Pancreas (tissue), 10 donors: ENCODE measurements around the gene RALGPS2. TPM values are rescaled to one million over a fixed set of nuclear protein-coding genes. Genes with fewer than 3 reads are reported as not detected.

Experiments used
- ATAC-seq, 4 donors: fragments of 200-7000 bp; cut with Tn5 transposase; one replicate each; pipeline versions ENCODE4 v1.8.0 to v1.9.1; 2020; ENCODE audit warnings: mild to moderate bottlenecking in 4 of 4, moderate library complexity in 4 of 4
- DNase-seq, 6 donors: peaks; one replicate each; pipeline ENCODE4 v3.0.0-alpha.2; 2020
- FAIRE-seq: peaks from 2 replicates; lab custom pipeline; 2012; peaks lifted over from hg19 to GRCh38; lab: Jason Lieb, UNC
- H3K27ac ChIP-seq, 4 donors: fragments of 200-600 bp; sonication (generic); 1 replicate in 3 of 4; 2 replicates in 1 of 4; pipeline versions ENCODE4 v1.5.0 to v1.8.0; 2020
- H3K27me3 ChIP-seq, 4 donors: fragments of 200-600 bp; one replicate each; pipeline ENCODE4 v1.8.0; 2021
- H3K36me3 ChIP-seq, 3 donors: fragments of 200-600 bp; sonication (generic) in 1 of 3; one replicate each; pipeline versions ENCODE4 v1.5.0 to v1.8.0; 2020 to 2021
- H3K4me1 ChIP-seq, 3 donors: fragments of 200-600 bp; one replicate each; pipeline ENCODE4 v1.8.0; 2021
- H3K4me3 ChIP-seq, 4 donors: fragments of 200-600 bp; sonication (generic) in 2 of 4; one replicate each; pipeline versions ENCODE4 v1.5.0 to v1.8.0; 2020 to 2021
- H3K9me3 ChIP-seq, 4 donors: fragments of 200-600 bp; one replicate each; pipeline ENCODE4 v1.8.0; 2021
- CTCF ChIP-seq, 4 donors: fragments of 200-600 bp; sonication (generic) in 3 of 4; IDR thresholded peaks; one replicate each; pipeline versions ENCODE4 v1.5.0 to v1.8.0; 2021; ENCODE audit warnings: antibody characterized with exemption in 4 of 4
- WGBS, 2 donors: extraction: QIAGEN DNeasy Blood & Tissue Kit; methylation state at CpG; one replicate each; pipeline ENCODE4 v1.1.7; 2013; 5-methylcytosine and 5-hydroxymethylcytosine counted together
- intact Hi-C, 3 donors: fragments of 100-400 bp; cut with DNase I; formaldehyde crosslinking; loops; one replicate each; pipeline versions ENCODE4 v1.11.1 to v1.14.2; 2022
- polyA plus RNA-seq, 2 donors: library from polyadenylated mRNA; stranded (reverse); fragments of 200-250 nt; gene quantifications; one replicate each; pipeline ENCODE4 v1.2.3, GENCODE V29; 2013
- total RNA-seq, 6 donors: library from RNA; stranded (reverse); fragmentation: NEBNext Ultra II Directional in 4 of 6; extraction: Animal tissue kit (Norgen Biotek cat#: 25700) in 4 of 6; gene quantifications; one replicate each; pipeline versions ENCODE4 v1.2.1 to v1.2.4, GENCODE V29; 2021 to 2023
- donor health status: healthy with polysubstance abuse.
- donor health status: DM: no; HTN: no; CAD: no; lungs with moderate emphysema.
- donor health status: DM: no; HTN: no; CAD: no.
- donor health status: control.
- donor health status: control.
- donor health status: Bipolar disorder and iron deficiency.
- donor health status: DM: yes; HTN: yes; CAD: no.
- donor health status: DM: no; HTN: no; CAD: no.
- donor health status: DM: no; HTN: no; CAD: no.
- donor health status: DM: yes; HTN: yes; CAD: no.

The RALGPS2 gene
- total and polyA plus RNA-seq, 8 donors: 1.9 to 11.6 (median 7.6) TPM

DNA sequence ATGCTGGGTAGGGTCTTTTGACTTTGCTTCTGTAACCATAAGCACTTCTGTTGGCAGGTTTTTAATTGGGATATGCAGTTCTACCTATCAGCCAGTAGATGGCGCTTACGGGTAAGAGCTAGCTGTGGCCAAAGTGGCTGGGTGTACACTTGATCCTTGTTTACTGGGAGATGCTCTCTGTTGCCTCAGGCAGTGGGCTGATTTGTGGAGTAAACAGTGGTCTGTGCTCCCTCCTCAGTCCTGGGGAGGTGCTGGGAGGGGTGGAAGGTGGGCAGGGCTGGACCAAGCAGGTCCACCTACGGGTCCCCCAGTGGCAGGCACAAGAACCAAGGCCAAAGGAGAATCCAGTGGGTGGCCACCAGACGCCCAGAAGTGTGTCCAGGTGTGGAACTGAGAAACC lies 43.4 kb downstream of the RALGPS2 start:
- Histone ChIP-seq H3K4me1 (no peaks in the 10 kb centered on the region), H3K27ac (no peak overlapping the region), H3K4me3 (no peak overlapping the region), H3K36me3 (no peaks in the 10 kb centered on the region), H3K27me3 (no peaks in the 10 kb centered on the region), H3K9me3 (no peaks in the 10 kb centered on the region)
- no peak for FAIRE-seq
- 59 to 62% methylated on average over 4 of the region's 4 CpGs for WGBS, 2 donors
- DNase-seq: peak in 1 of 6 donors; percentile 35
- intact Hi-C loops: loop anchor here in 2 of 3 donors (10.0 kb wide), 1 partner anchor 236 kb away; no protein-coding TSS in a partner anchor
- TF ChIP-seq CTCF (IDR thresholded peaks at IDR 0.05): peak in 2 of 4 donors; percentile 20 to 41
- peak in 2 of 4 donors; percentile 29 to 55 for ATAC-seq

GRCh38 chr1:178772952-178773351 lies 47.9 kb downstream of the RALGPS2 start:
- Histone ChIP-seq H3K4me1 (no peaks in the 10 kb centered on the region), H3K4me3 (no peak overlapping the region), H3K27ac (no peak overlapping the region), H3K36me3 (no peaks in the 10 kb centered on the region), H3K9me3 (no peaks in the 10 kb centered on the region), H3K27me3 (no peaks in the 10 kb centered on the region)
- no peak for ATAC-seq
- intact Hi-C loops: no loop called here
- no peak for TF ChIP-seq CTCF (IDR thresholded peaks at IDR 0.05)
- no peak for DNase-seq
- FAIRE-seq: no peak
- WGBS, 2 donors: 82 to 90% methylated on average over 5 of the region's 5 CpGs

DNA sequence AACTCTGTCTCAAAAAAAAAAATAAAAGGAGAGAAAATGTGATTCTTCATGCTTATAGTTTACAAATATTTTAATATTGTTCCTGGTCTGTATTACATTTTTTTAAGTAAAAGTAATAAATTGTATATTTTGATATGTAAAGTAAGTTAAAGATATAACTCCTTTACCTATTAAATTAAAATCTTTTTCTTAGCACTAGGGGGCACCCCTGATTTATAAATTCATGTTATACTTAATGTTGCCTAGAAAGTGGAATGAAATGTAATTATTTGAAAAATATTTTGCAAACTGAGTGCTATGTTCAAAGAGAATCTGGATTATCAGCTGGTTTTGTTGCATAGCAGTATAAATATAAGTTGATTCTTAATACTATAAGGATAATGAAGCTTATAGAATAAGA lies 49.2 kb downstream of the RALGPS2 start:
- DNase-seq (no peak), ATAC-seq (peak in 3 of 4 donors; percentile 34 to 53 (median 42)), FAIRE-seq (peak; percentile 96)
- no peaks in the 10 kb centered on the region for H3K4me1 ChIP-seq
- H3K36me3 ChIP-seq: no peaks in the 10 kb centered on the region
- H3K9me3 ChIP-seq: no peaks in the 10 kb centered on the region
- no peak overlapping the region for H3K4me3 ChIP-seq
- peak in 3 of 4 donors; percentile 16 to 25 (median 22) for TF ChIP-seq CTCF (IDR thresholded peaks at IDR 0.05)
- no peak overlapping the region for H3K27ac ChIP-seq
- H3K27me3 ChIP-seq: no peaks in the 10 kb centered on the region
- intact Hi-C loops: no loop called here

DNA sequence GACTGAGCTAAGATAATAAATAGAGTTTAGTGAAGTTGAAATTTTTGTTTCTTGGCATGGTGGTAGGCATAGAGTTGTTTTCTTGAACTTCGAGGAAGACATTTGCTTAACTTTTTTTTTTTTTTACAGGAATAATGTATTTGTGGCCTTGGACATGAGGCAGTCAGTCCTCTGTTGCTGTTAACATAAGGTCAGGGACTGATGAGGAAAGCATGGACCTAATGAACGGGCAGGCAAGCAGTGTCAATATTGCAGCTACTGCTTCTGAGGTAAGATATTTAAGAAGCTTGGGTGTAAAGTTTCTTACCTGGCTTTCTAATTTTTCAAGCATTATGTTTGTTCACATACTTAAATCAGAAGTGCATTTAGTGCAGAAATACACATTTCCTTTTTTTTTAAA lies 51.5 kb downstream of the RALGPS2 start:
- no peak for TF ChIP-seq CTCF (IDR thresholded peaks at IDR 0.05)
- intact Hi-C loops: no loop called here
- ATAC-seq (no peak), FAIRE-seq (no peak), DNase-seq (no peak)
- Histone ChIP-seq H3K4me1 (peaks cover 0 to 7% (median 0%) of the 10 kb centered on the region in 3 donors), H3K27ac (no peak overlapping the region), H3K36me3 (no peaks in the 10 kb centered on the region), H3K27me3 (no peaks in the 10 kb centered on the region), H3K9me3 (no peaks in the 10 kb centered on the region), H3K4me3 (no peak overlapping the region)
- WGBS, 2 donors: 56 to 58% methylated on average over 2 of the region's 2 CpGs

DNA sequence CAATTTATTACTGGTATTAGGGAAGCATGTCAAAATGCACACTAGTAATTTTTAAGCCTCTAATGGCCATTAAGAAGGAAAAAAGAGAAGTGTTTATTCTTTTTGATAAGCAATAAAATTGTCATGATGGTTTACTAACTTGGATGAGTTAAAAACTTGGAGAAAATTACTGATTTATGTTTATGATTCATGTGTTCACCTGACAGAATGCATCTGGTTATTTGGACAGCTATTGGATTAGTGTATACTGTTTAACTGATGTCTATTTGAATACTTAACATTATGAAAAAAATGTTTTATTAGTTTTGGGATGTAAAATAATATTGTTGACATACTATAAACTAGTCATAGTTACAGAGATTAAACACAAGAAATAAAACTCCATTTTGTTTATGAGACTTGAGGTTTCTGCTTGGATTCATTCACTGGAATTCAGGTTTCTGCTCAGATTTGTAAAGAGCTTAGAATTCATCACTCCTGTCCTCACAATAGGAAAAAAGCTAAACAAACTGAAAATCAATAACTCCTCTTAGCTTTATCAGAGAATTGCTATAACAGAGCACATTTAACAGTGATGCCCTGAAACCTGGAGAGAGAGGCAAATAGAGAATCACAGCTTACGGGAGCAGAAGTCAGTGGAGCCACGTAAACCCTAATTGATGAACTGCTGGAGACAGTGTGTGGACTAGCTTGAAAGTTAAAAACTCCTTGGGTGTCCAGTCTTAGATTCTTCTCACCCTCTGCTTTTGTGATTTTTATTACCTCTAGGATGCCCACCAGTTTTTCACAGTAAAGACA lies 56.7 kb downstream of the RALGPS2 start:
- Histone ChIP-seq H3K9me3 (no peaks in the 10 kb centered on the region), H3K27ac (no peak overlapping the region), H3K36me3 (no peaks in the 10 kb centered on the region), H3K27me3 (no peaks in the 10 kb centered on the region), H3K4me1 (peaks cover 0 to 10% (median 0%) of the 10 kb centered on the region in 3 donors), H3K4me3 (no peak overlapping the region)
- peak in 1 of 4 donors; percentile 22 for ATAC-seq
- intact Hi-C loops: no loop called here
- DNase-seq: no peak
- no peak for FAIRE-seq
- no peak for TF ChIP-seq CTCF (IDR thresholded peaks at IDR 0.05)
- WGBS, 2 donors: 53 to 69% methylated on average over 2 of the region's 2 CpGs
